Hepatocyte (in vitro differentiated cells): ENCODE data around the gene FABP7. TPM values are rescaled to one million over a fixed set of nuclear protein-coding genes. Genes with fewer than 3 reads are reported as not detected.

Experiments
- DNase-seq: peaks from one replicate; pipeline ENCODE4 v3.0.0-alpha.2; 2016; ENCODE audit warnings: low spot score
- H2AFZ ChIP-seq: fragments of 200-600 bp; sonication (generic); 2 replicates; pipeline ENCODE4 v1.6.0; 2016; ENCODE audit warnings: antibody characterized with exemption, mild to moderate bottlenecking
- H3K27ac ChIP-seq: fragments of 200-600 bp; sonication (generic); 2 replicates; pipeline ENCODE4 v1.5.1; 2016; ENCODE audit warnings: mild to moderate bottlenecking
- H3K27me3 ChIP-seq: fragments of 200-600 bp; sonication (generic); 2 replicates; pipeline ENCODE4 v1.6.1; 2016
- H3K36me3 ChIP-seq: fragments of 200-600 bp; sonication (generic); replicated peaks from 2 replicates; pipeline ENCODE4 v1.5.1; 2016; ENCODE audit warnings: low read depth; ENCODE audit not compliant: insufficient read depth
- H3K4me1 ChIP-seq: fragments of 200-600 bp; sonication (generic); 2 replicates; pipeline ENCODE4 v1.5.1; 2016; ENCODE audit warnings: mild to moderate bottlenecking, moderate library complexity; ENCODE audit not compliant: insufficient read depth
- H3K4me2 ChIP-seq: fragments of 200-600 bp; sonication (generic); 2 replicates; pipeline ENCODE4 v1.6.0; 2016
- H3K4me3 ChIP-seq: fragments of 200-600 bp; sonication (generic); 2 replicates; pipeline ENCODE4 v1.5.1; 2016; ENCODE audit warnings: mild to moderate bottlenecking
- H3K79me2 ChIP-seq: fragments of 200-600 bp; sonication (generic); 2 replicates; pipeline ENCODE4 v1.6.0; 2017; ENCODE audit warnings: mild to moderate bottlenecking
- H3K9me2 ChIP-seq: fragments of 200-600 bp; sonication (generic); replicated peaks from 2 replicates; pipeline ENCODE4 v1.6.0; 2017; ENCODE audit warnings: mild to moderate bottlenecking; ENCODE audit not compliant: insufficient read depth
- H3K9me3 ChIP-seq: fragments of 200-600 bp; sonication (generic); 2 replicates; pipeline ENCODE4 v1.5.1; 2016; ENCODE audit warnings: low read depth, mild to moderate bottlenecking
- H4K20me1 ChIP-seq: fragments of 200-600 bp; sonication (generic); 2 replicates; pipeline ENCODE4 v1.6.0; 2016; ENCODE audit warnings: mild to moderate bottlenecking; ENCODE audit not compliant: insufficient read depth, poor library complexity, severe bottlenecking
- CTCF ChIP-seq: fragments of 200-600 bp; sonication (generic); IDR thresholded peaks from 2 replicates; pipeline ENCODE4 v1.5.1; 2016; ENCODE audit warnings: antibody characterized with exemption, mild to moderate bottlenecking; ENCODE audit not compliant: poor library complexity
- EZH2 ChIP-seq: fragments of 200-600 bp; sonication (generic); IDR thresholded peaks from 2 replicates; pipeline ENCODE4 v1.6.1; 2016; ENCODE audit warnings: antibody characterized with exemption, mild to moderate bottlenecking, borderline replicate concordance
- EZH2phosphoT487 ChIP-seq: fragments of 200-600 bp; sonication (generic); IDR thresholded peaks from one replicate; pipeline ENCODE4 v1.6.1; 2018; ENCODE audit warnings: antibody characterized with exemption, mild to moderate bottlenecking, low read depth, moderate library complexity; ENCODE audit not compliant: unreplicated experiment, severe bottlenecking
- WGBS: methylation state at CpG from one replicate; pipeline ENCODE4 v1.1.6; 2016; ENCODE audit warnings: low lambda C conversion rate; ENCODE audit errors: missing lambda C conversion rate; 5-methylcytosine and 5-hydroxymethylcytosine counted together
- polyA plus RNA-seq: library from polyadenylated mRNA; unstranded; fragments of >200 nt; fragmentation: Nextera tagmentation; extraction: Ambion mirVana; gene quantifications from 2 replicates; pipeline ENCODE4 v1.2.1, GENCODE V29; 2016
- total RNA-seq: library from RNA; depleted of rRNA; stranded (reverse); fragments of >200 nt; gene quantifications from 2 replicates; pipeline ENCODE4 v1.2.3, GENCODE V29; 2014

FABP7 gene
- total and polyA plus RNA-seq, 2 experiments from 2014 or later, result 0.60 TPM; not detected in 1

DNA sequence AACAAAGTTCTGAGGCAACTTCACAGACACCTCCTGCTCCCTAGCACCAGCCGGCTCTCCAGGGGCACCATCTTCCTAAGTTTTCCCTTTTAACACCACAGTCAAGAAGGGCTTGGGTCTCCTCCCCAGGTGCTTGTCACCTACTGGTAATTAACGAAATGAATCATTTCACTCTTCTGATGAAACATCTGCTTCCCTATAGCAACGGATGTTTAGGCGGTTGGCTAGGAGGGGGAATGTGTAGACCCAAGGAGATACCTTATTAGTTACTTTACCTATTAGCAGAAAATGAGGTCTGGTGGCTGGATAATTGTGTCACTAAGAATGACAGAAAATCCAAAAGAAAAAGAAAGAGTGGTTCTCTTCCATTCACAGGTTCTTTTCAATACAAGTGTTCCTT lies 46.3 kb upstream of the FABP7 start:
- H3K4me1 ChIP-seq, result no peaks in the 10 kb centered on the region
- TF ChIP-seq EZH2 (no peak), EZH2phosphoT487 (no peak), CTCF (no peak)

GRCh38 chr6:122734529-122735395 lies 44.8 kb upstream of the FABP7 start:
- Histone ChIP-seq H3K4me2 (peak overlapping the region; percentile 46), H3K27me3 (no peaks in the 10 kb centered on the region), H3K4me3 (no peak overlapping the region), H4K20me1 (no peaks in the 10 kb centered on the region), H3K4me1 (no peaks in the 10 kb centered on the region), H3K9me2 (no peaks in the 10 kb centered on the region), H3K27ac (peak overlapping the region; percentile 50), H3K79me2 (no peaks in the 10 kb centered on the region), H3K36me3 (no peaks in the 10 kb centered on the region), H3K9me3 (no peaks in the 10 kb centered on the region), H2AFZ (peak overlapping the region; percentile 50)
- DNase-seq, result no peak
- 58% methylated on average over 10 of the region's 10 CpGs for WGBS
- TF ChIP-seq EZH2 (no peak), CTCF (no peak), EZH2phosphoT487 (no peak)

More for the DNA sequence above, 46.3 kb upstream of the FABP7 start:
- no peaks in the 10 kb centered on the region for H3K9me3 ChIP-seq
- H3K27me3 ChIP-seq, result no peaks in the 10 kb centered on the region
- no peak overlapping the region for H3K4me2 ChIP-seq
- no peaks in the 10 kb centered on the region for H3K79me2 ChIP-seq
- H3K4me3 ChIP-seq, result no peak overlapping the region
- no peaks in the 10 kb centered on the region for H4K20me1 ChIP-seq
- 90% methylated on average over 4 of the region's 4 CpGs for WGBS
- H2AFZ ChIP-seq, result no peak overlapping the region
- DNase-seq, result no peak
- no peaks in the 10 kb centered on the region for H3K9me2 ChIP-seq
- H3K27ac ChIP-seq, result no peak overlapping the region
- H3K36me3 ChIP-seq, result no peaks in the 10 kb centered on the region

- TF ChIP-seq EZH2 (no peak), EZH2phosphoT487 (no peak), CTCF (no peak)
- Histone ChIP-seq H3K36me3 (no peaks in the 10 kb centered on the region), H3K9me2 (no peaks in the 10 kb centered on the region), H4K20me1 (no peaks in the 10 kb centered on the region), H2AFZ (peak overlapping the region; percentile 50), H3K9me3 (no peaks in the 10 kb centered on the region), H3K4me1 (no peaks in the 10 kb centered on the region), H3K27me3 (no peaks in the 10 kb centered on the region), H3K27ac (peak overlapping the region; percentile 50), H3K79me2 (no peaks in the 10 kb centered on the region), H3K4me2 (no peak overlapping the region), H3K4me3 (no peak overlapping the region)
- DNase-seq, result no peak
- WGBS, result 77% methylated on average over 4 of the region's 4 CpGs
Measured at GRCh38 chr6:122735582-122735981, 43.9 kb upstream of the FABP7 start.
